CD4-positive, alpha-beta T cell treated with Interferon gamma for 1 hour (primary cell): Measurements from ENCODE around the gene KARS1.

Experiments
- DNase-seq: peaks from one replicate; pipeline ENCODE4 v3.0.0-alpha.2; 2020

Gene KARS1

GRCh38 chr16:75647492-75648264, at the start of gene KARS1, which contains the start of gene TERF2IP:
Gene KARS1 (minus strand): TSS chr16:75647665. CDS start chr16:75647639, 26 bp downstream.
Gene TERF2IP (plus strand): TSS chr16:75647773. CDS start chr16:75647883, 110 bp downstream.
- DNase-seq = peak; percentile 96

GRCh38 chr16:75695708-75696107, 48.2 kb upstream of the KARS1 start:
- no peak for DNase-seq

GRCh38 chr16:75687361-75687760, 39.9 kb upstream of the KARS1 start:
- no peak for DNase-seq

- no peak for DNase-seq
These were observed 34.8 kb upstream of the KARS1 start for GRCh38 chr16:75682308-75682707.

- no peak for DNase-seq
These were observed 31.9 kb upstream of the KARS1 start for GRCh38 chr16:75679366-75679765.

- DNase-seq = no peak
These were observed 29.4 kb upstream of the KARS1 start, which contains the start of gene CPHXL2 for GRCh38 chr16:75676909-75677308. Gene CPHXL2 (minus strand): TSS chr16:75677009. CDS start chr16:75676999, 10 bp downstream.

GRCh38 chr16:75667503-75667902, 20.0 kb upstream of the KARS1 start:
- no peak for DNase-seq

GRCh38 chr16:75660726-75661302, 13.3 kb upstream of the KARS1 start:
- no peak for DNase-seq

GRCh38 chr16:75660321-75660720, 12.9 kb upstream of the KARS1 start:
- no peak for DNase-seq

GRCh38 chr16:75658175-75658574, 10.7 kb upstream of the KARS1 start:
- no peak for DNase-seq

- no peak for DNase-seq
These were observed 6.5 kb upstream of the KARS1 start for GRCh38 chr16:75653922-75654321.

GRCh38 chr16:75648265-75649076, 1.0 kb upstream of the KARS1 start:
- DNase-seq = peak; percentile 82

GRCh38 chr16:75647112-75647491, 363 bp downstream of the KARS1 start:
- DNase-seq = no peak

GRCh38 chr16:75644240-75645012, 3.0 kb downstream of the KARS1 start:
- DNase-seq = no peak

- no peak for DNase-seq
These were observed 6.9 kb downstream of the KARS1 start for GRCh38 chr16:75640598-75640997.

GRCh38 chr16:75635036-75635435, 12.4 kb downstream of the KARS1 start:
- DNase-seq = no peak

GRCh38 chr16:75632857-75633256, 14.6 kb downstream of the KARS1 start:
- no peak for DNase-seq

- no peak for DNase-seq
These were observed 17.4 kb downstream of the KARS1 start for GRCh38 chr16:75630052-75630451.

- DNase-seq = no peak
These were observed 18.3 kb downstream of the KARS1 start for GRCh38 chr16:75629132-75629531.

- DNase-seq = no peak
These were observed 19.1 kb downstream of the KARS1 start for GRCh38 chr16:75628351-75628750.

- DNase-seq = no peak
These were observed 19.6 kb downstream of the KARS1 start for GRCh38 chr16:75627851-75628250.

GRCh38 chr16:75626806-75627205, 20.7 kb downstream of the KARS1 start:
- no peak for DNase-seq

GRCh38 chr16:75624921-75625334, 22.5 kb downstream of the KARS1 start:
- no peak for DNase-seq
